HFFc6 (cell line): ENCODE data around the gene HYDIN. TPM values are rescaled to one million over a fixed set of nuclear protein-coding genes. Genes with fewer than 3 reads are reported as not detected.

Experiments
- DNase-seq: peaks from one replicate; pipeline ENCODE4 v3.0.0-alpha.2; 2018
- H3K27ac Mint-ChIP-seq: 2 replicates; pipeline ENCODE4 v1.8.0; 2020; ENCODE audit warnings: mild to moderate bottlenecking, mixed read lengths
- H3K27me3 Mint-ChIP-seq: 2 replicates; pipeline ENCODE4 v1.8.0; 2021; ENCODE audit warnings: mild to moderate bottlenecking, moderate library complexity, mixed read lengths; ENCODE audit not compliant: insufficient read depth
- H3K36me3 Mint-ChIP-seq: 2 replicates; pipeline ENCODE4 v1.8.0; 2021; ENCODE audit warnings: low read depth, mixed read lengths
- H3K4me1 Mint-ChIP-seq: 2 replicates; pipeline ENCODE4 v1.8.0; 2020; ENCODE audit warnings: low read depth, mixed read lengths
- H3K4me3 Mint-ChIP-seq: 2 replicates; pipeline ENCODE4 v1.8.0; 2020; ENCODE audit warnings: mild to moderate bottlenecking, moderate library complexity, mixed read lengths
- H3K9me3 Mint-ChIP-seq: 2 replicates; pipeline ENCODE4 v1.8.0; 2020; ENCODE audit warnings: mild to moderate bottlenecking, mixed read lengths
- total RNA-seq, 6 experiments: library from RNA; stranded (reverse); fragmentation: NEBNext Ultra II Directional; extraction: Animal tissue kit (Norgen Biotek cat#: 25700); gene quantifications; 2 replicates in 1 of 6; 3 replicates in 5 of 6; pipeline ENCODE4 v1.2.3, GENCODE V29; 2021
- TF ChIP-seq, protein P1 (sequence below): fragments of 200-600 bp; sonication (generic); IDR thresholded peaks from 2 replicates; pipeline ENCODE4 v1.5.0; 2021; ENCODE audit warnings: antibody characterized with exemption, mild to moderate bottlenecking

The HYDIN gene
- total RNA-seq, 6 experiments from 2014 or later = 0.05 TPM; not detected in 5

GRCh38 chr16:70780546-70780945 is 450.0 kb downstream of the HYDIN start:
- Mint-ChIP-seq H3K27me3 (peaks cover 8% of the 10 kb centered on the region), H3K4me3 (no peak overlapping the region), H3K36me3 (peaks cover 50% of the 10 kb centered on the region), H3K27ac (no peak overlapping the region), H3K9me3 (no peaks in the 10 kb centered on the region), H3K4me1 (peaks cover 29% of the 10 kb centered on the region)
- TF ChIP-seq, protein P1, sequence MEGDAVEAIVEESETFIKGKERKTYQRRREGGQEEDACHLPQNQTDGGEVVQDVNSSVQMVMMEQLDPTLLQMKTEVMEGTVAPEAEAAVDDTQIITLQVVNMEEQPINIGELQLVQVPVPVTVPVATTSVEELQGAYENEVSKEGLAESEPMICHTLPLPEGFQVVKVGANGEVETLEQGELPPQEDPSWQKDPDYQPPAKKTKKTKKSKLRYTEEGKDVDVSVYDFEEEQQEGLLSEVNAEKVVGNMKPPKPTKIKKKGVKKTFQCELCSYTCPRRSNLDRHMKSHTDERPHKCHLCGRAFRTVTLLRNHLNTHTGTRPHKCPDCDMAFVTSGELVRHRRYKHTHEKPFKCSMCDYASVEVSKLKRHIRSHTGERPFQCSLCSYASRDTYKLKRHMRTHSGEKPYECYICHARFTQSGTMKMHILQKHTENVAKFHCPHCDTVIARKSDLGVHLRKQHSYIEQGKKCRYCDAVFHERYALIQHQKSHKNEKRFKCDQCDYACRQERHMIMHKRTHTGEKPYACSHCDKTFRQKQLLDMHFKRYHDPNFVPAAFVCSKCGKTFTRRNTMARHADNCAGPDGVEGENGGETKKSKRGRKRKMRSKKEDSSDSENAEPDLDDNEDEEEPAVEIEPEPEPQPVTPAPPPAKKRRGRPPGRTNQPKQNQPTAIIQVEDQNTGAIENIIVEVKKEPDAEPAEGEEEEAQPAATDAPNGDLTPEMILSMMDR = no peak
- DNase-seq = no peak

GRCh38 chr16:70779361-70779760 is 451.2 kb downstream of the HYDIN start:
- H3K27ac Mint-ChIP-seq = peak overlapping the region; percentile 68
- H3K36me3 Mint-ChIP-seq = peaks cover 46% of the 10 kb centered on the region
- H3K9me3 Mint-ChIP-seq = no peaks in the 10 kb centered on the region
- no peak for DNase-seq
- TF ChIP-seq, protein P1 = no peak
- peak overlapping the region; percentile 45 for H3K4me3 Mint-ChIP-seq
- H3K4me1 Mint-ChIP-seq = peaks cover 29% of the 10 kb centered on the region
- H3K27me3 Mint-ChIP-seq = peaks cover 8% of the 10 kb centered on the region

DNA sequence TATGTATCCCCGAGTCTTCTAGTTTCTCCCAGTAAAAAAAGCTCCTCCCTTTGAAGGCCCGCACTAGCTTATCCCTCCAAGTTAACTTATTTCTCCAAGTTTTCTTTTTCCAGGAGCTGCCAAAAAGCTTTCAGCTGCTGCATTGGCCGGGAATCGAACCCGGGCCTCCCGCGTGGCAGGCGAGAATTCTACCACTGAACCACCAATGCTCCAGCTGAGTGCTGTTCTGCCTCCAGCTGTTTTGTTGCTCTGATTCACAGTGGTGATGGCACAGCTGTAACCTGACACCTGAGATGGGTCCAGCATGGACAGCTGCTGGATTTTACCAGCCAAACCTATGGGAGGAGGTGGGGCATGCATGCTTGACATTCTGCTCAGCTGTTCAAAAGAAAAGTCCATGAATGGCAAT is 451.6 kb downstream of the HYDIN start:
- Mint-ChIP-seq H3K4me3 (peak overlapping the region; percentile 45), H3K4me1 (peaks cover 29% of the 10 kb centered on the region), H3K9me3 (no peaks in the 10 kb centered on the region), H3K36me3 (peaks cover 41% of the 10 kb centered on the region), H3K27ac (peak overlapping the region; percentile 68), H3K27me3 (peaks cover 8% of the 10 kb centered on the region)
- TF ChIP-seq, protein P1 = no peak
- peak; percentile 89 for DNase-seq

GRCh38 chr16:70777973-70778406 is 452.5 kb downstream of the HYDIN start:
- no peaks in the 10 kb centered on the region for H3K9me3 Mint-ChIP-seq
- peaks cover 10% of the 10 kb centered on the region for H3K27me3 Mint-ChIP-seq
- peak; percentile 26 for DNase-seq
- H3K36me3 Mint-ChIP-seq = peaks cover 38% of the 10 kb centered on the region
- peaks cover 32% of the 10 kb centered on the region for H3K4me1 Mint-ChIP-seq
- TF ChIP-seq, protein P1 = no peak
- H3K4me3 Mint-ChIP-seq = no peak overlapping the region
- H3K27ac Mint-ChIP-seq = 0 out of 2 replicates have a peak overlapping the region, but pooled peaks have one; percentile 16

GRCh38 chr16:70777496-70777895 is 453.0 kb downstream of the HYDIN start:
- TF ChIP-seq, protein P1 = no peak
- H3K9me3 Mint-ChIP-seq = no peaks in the 10 kb centered on the region
- no peak for DNase-seq
- H3K4me1 Mint-ChIP-seq = peaks cover 37% of the 10 kb centered on the region
- H3K4me3 Mint-ChIP-seq = no peak overlapping the region
- peaks cover 37% of the 10 kb centered on the region for H3K36me3 Mint-ChIP-seq
- peak overlapping the region; percentile 4; the same call in 1 of the 2 replicates for H3K27ac Mint-ChIP-seq
- peaks cover 10% of the 10 kb centered on the region for H3K27me3 Mint-ChIP-seq

DNA sequence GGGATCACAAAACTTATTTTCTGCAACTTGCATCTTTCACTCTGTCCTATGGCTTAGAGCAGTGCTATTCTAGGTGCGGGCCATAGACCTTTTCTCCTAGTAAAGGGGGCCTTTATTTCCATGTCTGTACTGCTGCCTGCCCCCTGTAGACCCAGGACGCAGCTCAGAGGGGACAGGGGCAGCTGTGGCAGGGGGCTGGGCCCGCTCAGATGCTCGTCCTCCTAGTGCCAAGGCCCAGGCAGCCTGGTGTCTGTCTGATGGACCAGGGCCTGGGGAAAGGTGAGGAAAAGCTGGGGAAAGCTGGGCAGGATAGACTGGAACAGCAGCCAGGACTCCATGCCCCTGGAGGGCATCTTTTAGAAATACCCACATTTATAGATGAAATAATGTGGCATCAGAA is 455.1 kb downstream of the HYDIN start:
- H3K4me3 Mint-ChIP-seq = no peak overlapping the region
- H3K4me1 Mint-ChIP-seq = peaks cover 57% of the 10 kb centered on the region
- TF ChIP-seq, protein P1 = no peak
- peaks cover 10% of the 10 kb centered on the region for H3K27me3 Mint-ChIP-seq
- peaks cover 27% of the 10 kb centered on the region for H3K36me3 Mint-ChIP-seq
- no peak overlapping the region for H3K27ac Mint-ChIP-seq
- DNase-seq = no peak
- H3K9me3 Mint-ChIP-seq = no peaks in the 10 kb centered on the region
